Activated CD4-positive, alpha-beta T cell treated with anti-CD3 and anti-CD28 coated beads, Interleukin-2, amount 50 U/mL, for 48 hours (primary cell): ENCODE data around the gene C1S.
"Not testable (repeated sequence)": the region's sequence is repeated elsewhere in the genome, so short reads cannot be mapped to it uniquely, and the experiment has no call there.

Experiments used
- DNase-seq, 2 experiments: peaks; one replicate each; pipeline ENCODE4 v3.0.0-alpha.2; 2020

The C1S gene

DNA sequence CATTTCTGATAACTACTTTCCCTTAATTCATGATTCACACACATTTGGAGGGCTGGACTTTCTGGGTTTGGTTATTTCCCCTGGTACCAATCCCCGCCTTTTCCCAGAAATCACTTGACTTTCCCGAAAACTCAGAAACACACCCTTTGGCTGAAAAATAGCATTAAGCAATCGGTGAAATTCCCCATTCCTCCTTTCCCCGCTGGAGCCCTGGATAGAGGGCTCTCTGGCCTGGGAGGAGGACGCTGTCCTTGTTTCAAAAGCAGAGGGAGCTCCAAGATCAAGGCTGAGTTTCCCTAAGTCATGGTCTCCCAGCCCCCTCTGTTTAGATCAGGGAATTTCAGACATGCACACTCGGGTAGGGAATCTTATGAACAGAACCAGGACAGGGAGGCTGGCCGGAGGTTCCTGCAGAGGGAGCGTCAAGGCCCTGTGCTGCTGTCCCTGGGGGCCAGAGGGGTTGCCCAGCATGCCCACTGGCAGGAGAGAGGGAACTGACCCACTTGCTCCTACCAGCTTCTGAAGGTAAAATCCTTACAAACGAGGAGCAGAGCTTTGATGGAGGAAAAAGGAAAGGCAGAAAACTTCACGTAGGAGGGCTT is at the start of gene C1S:
Gene C1S (plus strand): TSS at position 366 of the 602 bp plus-strand sequence. CDS start 1,195 bp downstream, outside the sequence.
- no peak for DNase-seq

- not testable (repeated sequence) for DNase-seq
These were observed 49.1 kb upstream of the C1S start for GRCh38 chr12:7011398-7011797.

- DNase-seq: no peak
These were observed 48.4 kb upstream of the C1S start for GRCh38 chr12:7012024-7012607.

DNA sequence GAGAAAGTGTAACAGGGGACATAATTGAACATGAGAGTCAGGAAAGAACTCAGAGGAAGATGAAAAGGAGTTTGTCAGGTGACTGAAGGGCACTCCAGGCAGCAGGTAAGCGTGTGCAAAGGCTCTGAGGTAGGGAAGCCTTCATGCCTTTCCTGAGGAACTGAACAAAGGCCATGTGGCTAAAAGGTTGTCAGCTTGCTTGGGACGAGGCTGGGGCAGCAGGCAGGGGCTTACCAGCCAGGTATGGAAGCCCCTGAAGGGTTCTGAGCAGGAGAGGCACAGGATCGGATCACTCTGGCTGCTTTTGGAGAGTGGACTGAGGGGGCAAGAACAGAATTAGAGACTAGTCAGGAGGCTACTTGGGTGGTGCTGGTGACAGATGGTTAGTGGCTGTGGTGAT is 47.4 kb upstream of the C1S start:
- DNase-seq: no peak

- DNase-seq: no peak
These were observed 44.8 kb upstream of the C1S start for GRCh38 chr12:7015555-7016370.

- no peak for DNase-seq
These were observed 43.5 kb upstream of the C1S start for GRCh38 chr12:7016958-7017571.

DNA sequence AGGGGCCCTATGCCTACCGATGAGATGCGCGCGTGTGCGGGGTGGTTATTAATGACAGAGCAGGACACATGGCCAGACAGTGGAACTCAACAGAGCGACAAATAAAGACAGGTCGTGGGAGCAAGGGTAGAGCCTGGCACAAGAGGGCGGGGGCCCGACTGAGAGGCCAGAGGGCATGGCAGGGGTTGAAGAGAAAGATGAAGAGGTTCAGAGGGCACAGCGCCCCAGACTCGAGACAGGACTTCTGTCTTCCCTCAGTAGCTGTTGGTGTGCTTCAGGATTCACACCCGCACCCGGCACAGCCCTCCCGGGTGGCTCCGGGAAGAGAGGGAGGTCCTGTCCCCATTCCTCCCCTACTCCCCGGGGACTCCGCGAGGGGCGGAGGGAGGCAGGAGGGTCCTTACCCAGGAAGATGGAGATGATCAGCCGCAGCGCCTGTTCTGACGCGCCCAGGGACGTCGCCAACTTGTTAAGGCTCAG is 42.6 kb upstream of the C1S start:
- no peak for DNase-seq

DNA sequence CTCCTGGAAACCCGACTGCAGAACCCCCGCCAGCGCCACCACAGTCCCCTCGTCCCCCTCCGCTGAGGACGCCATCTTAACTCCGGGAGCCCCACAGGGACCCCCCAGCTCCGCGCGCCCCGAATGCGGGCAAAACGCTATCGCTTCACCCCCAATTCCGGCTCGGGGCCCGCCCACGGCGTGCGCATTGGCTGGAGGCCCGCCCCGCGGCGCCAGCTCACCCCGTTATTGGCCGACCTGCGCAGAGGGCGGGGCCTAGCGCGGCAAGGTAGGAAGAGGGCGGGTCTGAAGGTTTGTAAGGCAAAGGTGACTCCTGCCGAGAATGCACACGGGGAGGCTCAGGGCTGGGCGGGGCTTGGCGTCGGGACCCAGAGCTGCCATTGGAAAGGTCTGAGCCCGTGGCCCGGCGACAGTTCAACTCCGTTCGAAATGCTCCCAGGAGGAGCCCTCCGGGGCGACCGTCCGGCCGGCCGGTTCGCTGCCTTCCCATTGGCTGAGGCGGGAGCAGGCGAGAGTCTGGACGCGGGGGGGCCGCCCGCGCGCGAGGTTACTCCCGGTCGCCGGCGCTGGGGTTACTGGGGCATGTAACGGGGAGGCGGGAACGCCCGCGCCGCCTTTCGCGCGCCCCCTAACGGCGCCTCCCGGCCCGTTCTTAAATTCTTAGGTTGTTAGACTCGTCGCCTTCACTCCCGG is 42.0 kb upstream of the C1S start, which contains the start of gene LPCAT3:
Gene LPCAT3 (minus strand): TSS at position 127 of the 693 bp plus-strand sequence. CDS start 52 bp downstream, at position 75.
- peak; percentile 96 to 98 for DNase-seq

GRCh38 chr12:7019043-7019569 is 41.4 kb upstream of the C1S start:
- DNase-seq: no peak

GRCh38 chr12:7021956-7022355 is 38.6 kb upstream of the C1S start:
- DNase-seq: no peak

DNA sequence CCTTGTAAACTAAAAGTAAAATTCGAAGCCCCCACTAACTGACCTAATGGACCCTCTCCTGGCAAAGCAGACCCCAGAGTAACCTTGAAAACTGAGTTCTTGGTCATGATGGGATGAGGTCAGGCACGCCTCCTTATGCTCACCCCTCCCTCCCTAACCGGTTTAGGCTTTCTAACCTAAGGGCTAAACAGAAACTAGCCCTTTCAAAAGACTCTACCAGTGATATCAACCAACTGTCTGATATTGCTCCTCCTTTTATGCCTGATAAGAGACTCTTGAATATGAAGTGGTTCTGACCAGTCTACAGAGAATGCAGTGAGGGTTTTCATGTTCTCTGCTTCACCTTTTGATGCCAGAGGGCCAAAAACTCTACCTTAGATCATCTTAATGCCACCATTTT is 37.4 kb upstream of the C1S start:
- DNase-seq: no peak

DNA sequence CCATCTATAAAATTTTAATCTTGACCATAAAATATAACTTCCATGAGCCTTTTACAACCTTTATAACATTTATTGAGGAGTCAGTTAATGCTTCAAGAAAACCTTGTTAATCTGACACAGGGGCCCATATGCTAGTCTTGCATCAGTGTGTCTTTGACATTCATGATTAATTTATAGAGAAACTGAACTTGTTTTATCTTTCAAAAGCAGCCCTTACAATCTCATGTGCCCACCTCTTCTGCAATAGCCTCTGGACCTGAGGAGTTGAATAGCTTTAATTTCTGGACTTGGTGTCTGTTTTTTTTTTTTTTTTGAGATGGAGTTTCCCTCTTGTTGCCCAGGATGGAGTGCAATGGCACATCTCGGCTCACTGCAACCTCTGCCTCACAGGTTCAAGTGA is 33.7 kb upstream of the C1S start:
- no peak for DNase-seq

DNA sequence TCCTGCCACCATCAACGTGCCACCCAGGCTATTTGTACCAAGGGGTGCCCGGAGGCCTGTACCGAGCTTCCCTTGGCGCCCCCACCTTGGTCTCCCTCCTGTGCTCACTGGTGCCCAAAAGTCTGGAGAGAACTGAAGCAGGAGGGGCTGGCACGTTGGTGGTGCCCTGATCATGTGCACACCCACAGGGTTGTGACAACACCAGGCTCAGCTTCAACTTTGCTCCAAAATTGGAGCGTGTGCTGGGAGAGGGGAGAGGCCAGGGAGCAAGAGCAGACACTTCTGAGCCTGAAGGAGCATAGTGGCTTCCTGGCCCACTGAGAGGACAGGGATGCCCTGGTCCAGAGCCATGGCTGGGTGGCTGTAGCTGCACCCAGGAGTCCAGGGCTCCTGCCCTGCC is 29.2 kb upstream of the C1S start:
- DNase-seq: no peak

- no peak for DNase-seq
These were observed 27.5 kb upstream of the C1S start for GRCh38 chr12:7032990-7033389.

DNA sequence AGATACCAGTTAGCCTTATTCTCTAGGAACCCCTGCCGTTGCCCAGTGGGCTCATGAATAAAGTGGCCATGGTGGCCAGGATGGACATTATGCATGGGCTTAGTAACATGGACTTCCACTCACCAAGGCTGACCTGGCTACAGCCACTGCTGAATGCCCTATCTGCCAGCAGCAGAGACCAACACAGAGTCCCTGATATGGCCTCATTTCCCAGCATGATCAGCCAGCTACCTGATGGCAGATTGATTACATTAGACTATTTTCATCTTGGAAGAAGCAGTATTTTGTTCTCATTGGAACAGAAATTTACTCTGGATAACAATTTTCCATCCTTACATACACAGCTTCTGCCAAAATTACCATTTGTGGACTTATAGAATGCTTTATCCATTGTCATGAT is 26.1 kb upstream of the C1S start:
- no peak for DNase-seq

- no peak for DNase-seq
These were observed 25.1 kb upstream of the C1S start for GRCh38 chr12:7035463-7035862.

GRCh38 chr12:7037411-7037810 is 23.1 kb upstream of the C1S start:
- not testable (repeated sequence) for DNase-seq

GRCh38 chr12:7038591-7038990 is 21.9 kb upstream of the C1S start:
- no peak for DNase-seq

- DNase-seq: no peak
These were observed 21.1 kb upstream of the C1S start for GRCh38 chr12:7039403-7039802.

DNA sequence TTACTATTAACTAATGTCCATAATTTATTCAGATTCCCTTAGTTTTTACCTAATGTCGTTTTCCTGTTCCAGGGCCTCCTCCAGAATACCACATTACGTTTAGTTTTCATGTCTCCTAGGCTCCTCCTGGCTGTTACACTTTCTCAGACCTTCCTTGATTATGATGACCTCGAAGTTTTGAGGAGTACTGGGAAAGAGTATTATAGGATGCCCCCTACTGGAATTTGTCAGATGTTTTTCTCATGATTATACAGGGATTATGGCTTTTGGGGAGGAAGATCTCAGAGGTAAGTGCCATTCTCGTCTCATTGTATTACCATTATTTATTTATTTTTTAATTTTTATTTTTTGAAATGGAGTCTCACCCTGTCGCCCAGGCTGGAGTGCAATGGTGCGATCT is 17.7 kb upstream of the C1S start:
- DNase-seq: no peak

GRCh38 chr12:7045913-7046312 is 14.6 kb upstream of the C1S start:
- DNase-seq: no peak

DNA sequence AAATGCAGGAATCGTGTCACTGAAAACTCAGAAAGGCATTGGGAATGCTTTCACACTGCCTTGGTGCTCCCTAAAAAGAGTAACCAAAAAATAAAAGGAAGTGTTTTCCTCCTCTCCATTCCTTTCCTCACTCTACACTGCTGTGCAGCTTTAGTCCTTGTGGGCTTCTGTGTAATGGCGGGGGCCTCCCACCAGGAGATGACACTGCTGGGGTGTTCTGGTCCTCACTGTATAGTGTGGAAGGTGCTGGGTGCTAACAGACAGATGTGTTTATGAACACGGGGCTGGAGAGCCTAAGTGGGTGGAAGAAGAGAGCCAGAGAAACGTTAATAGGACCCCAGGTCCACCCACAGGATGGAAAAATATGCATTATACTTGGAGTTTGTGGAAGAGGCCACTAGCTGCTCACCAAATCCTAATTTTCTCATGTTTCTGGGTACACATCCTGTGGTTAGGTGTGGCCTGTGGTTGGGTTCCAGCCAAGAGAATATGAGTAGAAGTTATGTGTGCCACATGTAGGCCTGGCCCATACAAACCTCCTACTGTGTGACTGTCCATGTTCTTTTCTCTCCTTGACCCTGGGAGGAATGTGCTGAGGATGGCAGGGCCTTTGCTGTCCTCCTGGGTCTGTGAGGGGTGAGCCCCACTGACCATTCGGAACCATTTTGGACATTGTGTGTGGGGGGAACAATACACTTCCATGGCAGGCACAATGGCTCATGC is 14.0 kb upstream of the C1S start:
- no peak for DNase-seq
